GM12891 (cell line): Measurements from ENCODE around the gene GPC6.

Experiments
- PAX5 ChIP-seq: IDR thresholded peaks from 2 replicates; pipeline ENCODE4 v1.6.1; 2011; ENCODE audit warnings: low read length, moderate library complexity, mild to moderate bottlenecking; ENCODE audit not compliant: insufficient read depth, severe bottlenecking
- POLR2A ChIP-seq: IDR thresholded peaks from 2 replicates; pipeline ENCODE4 v1.6.1; 2011; ENCODE audit warnings: low read depth, low read length, control low read depth
- POLR2AphosphoS5 ChIP-seq: IDR thresholded peaks from 2 replicates; pipeline ENCODE4 v1.6.1; 2011; ENCODE audit warnings: low read depth, low read length, control low read depth
- POU2F2 ChIP-seq: IDR thresholded peaks from 2 replicates; pipeline ENCODE4 v1.6.1; 2011; ENCODE audit warnings: low read depth, mild to moderate bottlenecking, control low read depth, low read length, moderate library complexity
- SPI1 ChIP-seq: IDR thresholded peaks from 2 replicates; pipeline ENCODE4 v1.6.1; 2011; ENCODE audit warnings: low read depth, low read length, control low read depth
- TAF1 ChIP-seq: IDR thresholded peaks from 2 replicates; pipeline ENCODE4 v1.6.1; 2011; ENCODE audit warnings: low read depth, low read length, control low read depth

DNA sequence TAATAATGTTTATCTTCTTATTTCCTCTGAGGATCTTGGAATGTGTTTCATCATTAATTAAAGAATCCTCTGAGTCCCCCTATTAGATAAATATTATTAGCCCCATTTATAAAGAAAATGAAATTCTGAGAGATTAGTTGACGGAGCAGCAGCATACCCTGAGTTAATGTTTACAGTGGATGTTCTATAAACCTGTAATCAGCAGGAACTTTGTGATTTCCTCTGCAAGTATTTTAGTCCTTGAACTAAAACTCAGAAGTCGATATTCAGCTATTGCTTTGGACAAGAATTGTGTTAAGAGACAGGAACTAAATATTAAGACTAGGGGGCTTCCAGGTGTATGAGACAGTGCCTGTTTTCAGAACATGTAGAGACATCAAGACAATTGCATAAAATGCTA is 1009.5 kb downstream of the GPC6 start:
- TF ChIP-seq TAF1 (no peak), POLR2A (no peak), POLR2AphosphoS5 (no peak), PAX5 (no peak), POU2F2 (no peak), SPI1 (no peak)
